ENCODE measurements around the gene ATP11C. TPM values are rescaled to one million over a fixed set of nuclear protein-coding genes. Genes with fewer than 3 reads are reported as not detected.
"Not testable (repeated sequence)": the region's sequence is repeated elsewhere in the genome, so short reads cannot be mapped to it uniquely, and the experiment has no call there.

ATP11C gene
- total and polyA plus RNA-seq, 10 of the 15 experiments (the other 5 are each of a cell fraction or from before 2014, with no cell fraction given), result 16.2 to 44.0 (median 24.8) TPM

GRCh38 chrX:139862208-139862607 lies 70.6 kb downstream of the ATP11C start:
- Histone ChIP-seq H3K27me3 (replicated peaks in 1 of 2; ENCODE audit: control insufficient read depth in 2 of 2, insufficient read depth in 2 of 2, low read length in 1 of 2) (no peaks in the 10 kb centered on the region), H3K4me3 (no peak overlapping the region), H2AFZ (ENCODE audit: control insufficient read depth, low read depth, low read length) (no peak overlapping the region), H4K20me1 (ENCODE audit: control insufficient read depth, insufficient read depth) (no peaks in the 10 kb centered on the region), H3K79me2 (ENCODE audit: control insufficient read depth, insufficient read depth, low read length) (peaks cover 2% of the 10 kb centered on the region), H3K9me3 (replicated peaks; ENCODE audit: control insufficient read depth, insufficient read depth, low read length) (no peaks in the 10 kb centered on the region), H3K4me1 (ENCODE audit: control insufficient read depth, insufficient read depth, low read length) (no peaks in the 10 kb centered on the region), H3K4me2 (ENCODE audit: control insufficient read depth, insufficient read depth) (no peak overlapping the region), H3K36me3 (ENCODE audit: control insufficient read depth in 2 of 2, insufficient read depth in 2 of 2, low read length in 1 of 2) (no peaks in the 10 kb centered on the region; a peak in 1 of 4 replicates), H3K27ac (ENCODE audit: control insufficient read depth, insufficient read depth) (no peak overlapping the region), H3K9ac (ENCODE audit: control insufficient read depth, insufficient read depth, low read length) (no peak overlapping the region)
- DNase-seq (ENCODE audit: low read depth, low spot score) (no peak), FAIRE-seq (no peak), ATAC-seq (peak; percentile 25; the same call in 1 of the 3 replicates)
- in situ Hi-C loops (cut with MboI), result no loop called here
- 71% methylated on average over 5 of the region's 5 CpGs for WGBS (ENCODE audit: insufficient coverage, insufficient replicate concordance, low lambda C conversion rate, missing lambda C conversion rate)
- RAD21 ChIA-PET (ENCODE audit: unreplicated experiment), result interaction anchor here (0.8 kb wide), 1 partner anchor 32 kb away, joined by 3 read pairs; no protein-coding TSS in a partner anchor
- CTCF ChIA-PET, result interaction anchor here (0.9 to 1.5 kb wide), 5 partner anchors 10 to 52 kb away, joined by 3 to 5 read pairs (median 3); no protein-coding TSS in a partner anchor
- intact Hi-C loops (cut with micrococcal nuclease; ENCODE audit: unreplicated experiment), result no loop called here
- SMC1A ChIA-PET (ENCODE audit: uncharacterized antibody, unreplicated experiment), result interaction anchor here (0.9 to 1.4 kb wide), 3 partner anchors 10 to 27 kb away, joined by 3 to 5 read pairs (median 3); no protein-coding TSS in a partner anchor
- TF ChIP-seq HDAC6 (IDR thresholded peaks at IDR 0.05; ENCODE audit: unreplicated experiment), result no peak
- no peak for TF ChIP-seq MEF2B (IDR thresholded peaks at IDR 0.05; ENCODE audit: partially characterized antibody, poor library complexity, severe bottlenecking)
- TF ChIP-seq EZH2 (IDR thresholded peaks at IDR 0.05; ENCODE audit: borderline replicate concordance, control insufficient read depth, low read depth, low read length), result no peak
- TF ChIP-seq IRF3 (IDR thresholded peaks at IDR 0.05), result no peak
- peak in 2 of 3 experiments; percentile 23 to 30; a peak in 2 of 6 replicates for TF ChIP-seq CTCF (IDR thresholded peaks at IDR 0.05 in 2 of 3, conservative IDR thresholded peaks at IDR 0.05 in 1 of 3; ENCODE audit: control insufficient read depth in 2 of 3, extremely low read depth in 1 of 3, insufficient read depth in 1 of 3, low read depth in 3 of 3, low read length in 3 of 3)
- BruUV-seq (replicated peaks), result no TSS peak
- POLR2A ChIA-PET, result interaction anchor here (0.7 kb wide), 1 partner anchor 21 kb away, joined by 4 read pairs; no protein-coding TSS in a partner anchor

- H3K9ac ChIP-seq (ENCODE audit: control insufficient read depth, insufficient read depth, low read length); RAD21 ChIA-PET (ENCODE audit: unreplicated experiment); BruUV-seq (replicated peaks); H3K27me3 ChIP-seq (replicated peaks in 1 of 2; ENCODE audit: control insufficient read depth in 2 of 2, insufficient read depth in 2 of 2, low read length in 1 of 2); H3K4me1 ChIP-seq (ENCODE audit: control insufficient read depth, insufficient read depth, low read length); ATAC-seq; FAIRE-seq; H3K27ac ChIP-seq (ENCODE audit: control insufficient read depth, insufficient read depth); H3K36me3 ChIP-seq (ENCODE audit: control insufficient read depth in 2 of 2, insufficient read depth in 2 of 2, low read length in 1 of 2); intact Hi-C loops (cut with micrococcal nuclease; ENCODE audit: unreplicated experiment); H3K4me2 ChIP-seq (ENCODE audit: control insufficient read depth, insufficient read depth); H4K20me1 ChIP-seq (ENCODE audit: control insufficient read depth, insufficient read depth); in situ Hi-C loops (cut with MboI); CTCF ChIA-PET; H2AFZ ChIP-seq (ENCODE audit: control insufficient read depth, low read depth, low read length); H3K79me2 ChIP-seq (ENCODE audit: control insufficient read depth, insufficient read depth, low read length); SMC1A ChIA-PET (ENCODE audit: uncharacterized antibody, unreplicated experiment); DNase-seq (ENCODE audit: low read depth, low spot score); POLR2A ChIA-PET; H3K9me3 ChIP-seq (replicated peaks; ENCODE audit: control insufficient read depth, insufficient read depth, low read length); H3K4me3 ChIP-seq: not testable (repeated sequence)
- 79% methylated on average over 4 of the region's 4 CpGs for WGBS (ENCODE audit: insufficient coverage, insufficient replicate concordance, low lambda C conversion rate, missing lambda C conversion rate)
Measured at GRCh38 chrX:139856826-139857225, 76.0 kb downstream of the ATP11C start.
